Stimulated activated CD4-positive, alpha-beta T cell treated with anti-CD3 and anti-CD28 coated beads, Interleukin-4, amount 100 ng/mL, for 4 hours (primary cell): Measurements from ENCODE around the gene CMSS1.

ENCODE experiments used
- DNase-seq, 2 experiments: peaks; one replicate each; pipeline ENCODE4 v3.0.0-alpha.2; 2020

The CMSS1 gene

GRCh38 chr3:99910752-99911290 lies 93.2 kb downstream of the CMSS1 start:
- DNase-seq, result no peak

GRCh38 chr3:99911433-99911832 lies 93.8 kb downstream of the CMSS1 start:
- DNase-seq, result no peak

- no peak for DNase-seq
These were observed 98.3 kb downstream of the CMSS1 start for GRCh38 chr3:99915906-99916432.

- DNase-seq, result no peak
These were observed 101.1 kb downstream of the CMSS1 start for GRCh38 chr3:99918715-99919114.

GRCh38 chr3:99919694-99920093 lies 102.0 kb downstream of the CMSS1 start:
- no peak for DNase-seq

- no peak for DNase-seq
These were observed 103.1 kb downstream of the CMSS1 start for GRCh38 chr3:99920481-99921376.

GRCh38 chr3:99921377-99921695 lies 103.7 kb downstream of the CMSS1 start:
- no peak for DNase-seq

- no peak for DNase-seq
These were observed 104.3 kb downstream of the CMSS1 start for GRCh38 chr3:99921986-99922385.

- DNase-seq, result no peak
These were observed 106.2 kb downstream of the CMSS1 start for GRCh38 chr3:99923873-99924272.

- no peak for DNase-seq
These were observed 108.0 kb downstream of the CMSS1 start for GRCh38 chr3:99925584-99926230.

- DNase-seq, result no peak
These were observed 110.2 kb downstream of the CMSS1 start for GRCh38 chr3:99927671-99928457.

GRCh38 chr3:99928771-99929744 lies 111.4 kb downstream of the CMSS1 start:
- no peak for DNase-seq

GRCh38 chr3:99929745-99930139 lies 112.1 kb downstream of the CMSS1 start:
- no peak for DNase-seq

GRCh38 chr3:99931059-99931458 lies 113.4 kb downstream of the CMSS1 start:
- no peak for DNase-seq

- no peak for DNase-seq
These were observed 116.5 kb downstream of the CMSS1 start for GRCh38 chr3:99933971-99934750.

- no peak for DNase-seq
These were observed 117.5 kb downstream of the CMSS1 start for GRCh38 chr3:99934975-99935797.

GRCh38 chr3:99938270-99938911 lies 120.7 kb downstream of the CMSS1 start:
- DNase-seq, result no peak

- DNase-seq, result no peak
These were observed 122.2 kb downstream of the CMSS1 start for GRCh38 chr3:99939876-99940275.

GRCh38 chr3:99940350-99940749 lies 122.7 kb downstream of the CMSS1 start:
- DNase-seq, result no peak

- no peak for DNase-seq
These were observed 123.5 kb downstream of the CMSS1 start for GRCh38 chr3:99941211-99941610.
